GM18498 (cell line): ENCODE results near the gene NPTN.
"Not testable (repeated sequence)": the region's sequence is repeated elsewhere in the genome, so short reads cannot be mapped to it uniquely, and the experiment has no call there.

Source experiments
- ATAC-seq: cut with Tn5 transposase; IDR thresholded peaks from one replicate; pipeline ENCODE4 v1.9.1; 2021; ENCODE audit warnings: mild to moderate bottlenecking, moderate library complexity; ENCODE audit not compliant: unreplicated experiment

The NPTN gene

DNA sequence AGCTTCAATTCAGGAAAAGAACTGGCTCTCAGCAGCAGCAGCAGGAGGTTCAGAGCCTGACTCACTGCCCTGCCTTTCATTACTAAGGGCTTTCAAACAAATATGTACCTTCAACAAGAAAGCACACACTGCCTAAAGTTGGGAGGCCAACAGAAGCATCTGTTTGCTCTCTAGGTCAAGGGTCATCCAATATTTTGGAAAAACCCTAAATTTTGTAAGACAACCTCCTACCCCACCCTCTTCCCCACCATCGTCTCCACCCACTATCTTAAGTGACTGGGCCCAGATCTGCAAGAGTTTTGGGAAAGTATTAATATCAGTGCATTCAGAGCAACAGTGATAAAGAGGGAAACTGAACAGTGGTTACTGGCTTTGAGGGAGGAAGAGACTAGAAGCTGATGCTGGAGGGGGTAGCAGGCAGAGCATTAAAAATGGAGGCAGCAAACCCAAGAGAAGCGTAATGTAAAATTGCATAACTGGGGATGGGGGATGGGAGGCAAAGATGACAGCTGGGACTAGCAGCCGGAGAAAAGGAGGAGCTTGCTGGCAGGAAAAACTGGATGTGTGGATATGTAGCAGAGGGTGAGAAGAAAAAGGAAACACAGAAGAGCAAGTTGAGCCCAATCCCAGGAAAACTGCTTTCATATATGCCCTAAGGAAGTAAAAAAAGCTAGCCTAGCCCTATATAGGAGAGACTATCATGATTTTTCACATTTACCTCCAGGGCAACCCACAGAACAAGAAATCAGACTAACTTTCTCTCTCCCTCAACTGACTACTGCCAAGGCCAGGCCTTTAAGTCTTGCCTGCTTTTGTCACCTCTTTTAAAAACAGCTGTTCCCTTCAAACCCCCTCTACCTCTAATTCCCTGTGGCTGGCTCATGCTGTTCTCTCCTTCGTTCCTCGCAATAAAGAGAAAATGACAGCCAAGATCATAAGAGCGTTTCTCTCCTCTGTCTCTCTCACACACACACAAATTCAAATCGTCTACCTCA is 31.4 kb downstream of the NPTN start:
- no peak for ATAC-seq

DNA sequence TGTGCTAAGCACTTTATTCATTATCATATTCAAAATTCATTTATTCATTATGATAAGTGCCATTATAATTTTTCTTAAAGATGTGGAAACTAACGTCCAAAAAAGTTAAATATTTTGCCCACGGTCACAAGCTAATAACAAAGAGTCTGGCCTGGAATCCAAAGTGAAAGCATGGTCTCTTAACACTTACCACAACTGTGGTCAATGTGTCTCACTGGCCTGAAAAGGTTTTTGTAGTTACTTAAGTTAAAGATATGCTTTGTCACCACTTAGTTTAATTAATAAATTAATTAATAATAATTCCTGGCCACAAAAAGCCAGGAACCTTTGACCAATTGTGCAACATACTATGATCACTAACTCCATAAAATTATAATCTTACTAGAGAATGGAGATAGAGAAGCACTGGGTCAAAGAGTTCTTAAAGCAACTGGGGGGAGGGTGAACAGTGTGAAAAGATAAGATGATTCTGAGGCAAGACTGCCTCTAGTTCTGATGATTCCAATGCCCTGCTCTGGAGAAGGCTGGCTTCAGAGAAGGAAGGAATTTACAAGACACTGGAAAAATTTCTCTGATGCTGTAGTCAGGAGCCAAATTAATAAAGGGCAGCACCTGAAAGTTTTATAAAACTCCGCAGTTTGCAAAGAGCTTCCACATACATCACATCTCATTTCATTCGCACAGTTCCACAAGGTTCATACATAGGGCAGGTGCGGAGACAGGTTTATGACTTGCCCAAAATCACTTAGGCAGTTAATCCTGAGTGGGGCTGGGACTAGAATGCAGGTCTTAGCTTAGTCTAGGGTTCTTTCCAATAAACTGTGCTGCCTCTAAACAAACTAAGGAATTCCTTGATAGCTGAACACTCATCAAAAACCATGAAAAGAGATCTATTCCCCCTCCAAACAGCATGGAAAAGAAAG is 32.5 kb downstream of the NPTN start:
- ATAC-seq, result no peak

DNA sequence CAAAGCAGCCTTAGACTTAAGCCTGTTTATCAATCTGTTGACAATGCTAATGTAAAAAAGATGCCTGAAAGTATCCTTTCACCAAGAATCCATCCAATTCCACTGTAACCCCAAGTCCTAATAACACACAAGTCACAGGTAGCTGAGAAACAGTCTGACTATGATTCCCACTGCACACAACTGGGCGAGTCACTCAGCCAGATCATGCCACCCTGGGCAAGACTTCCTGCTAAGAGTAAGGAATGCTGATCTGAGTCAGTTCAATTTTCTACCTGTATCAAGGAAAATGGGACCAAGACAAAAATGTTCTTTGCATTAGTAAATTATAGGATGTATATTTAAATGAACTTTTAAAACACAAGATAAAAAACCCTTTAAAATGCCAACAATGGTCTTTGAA is 33.3 kb downstream of the NPTN start:
- no peak for ATAC-seq

DNA sequence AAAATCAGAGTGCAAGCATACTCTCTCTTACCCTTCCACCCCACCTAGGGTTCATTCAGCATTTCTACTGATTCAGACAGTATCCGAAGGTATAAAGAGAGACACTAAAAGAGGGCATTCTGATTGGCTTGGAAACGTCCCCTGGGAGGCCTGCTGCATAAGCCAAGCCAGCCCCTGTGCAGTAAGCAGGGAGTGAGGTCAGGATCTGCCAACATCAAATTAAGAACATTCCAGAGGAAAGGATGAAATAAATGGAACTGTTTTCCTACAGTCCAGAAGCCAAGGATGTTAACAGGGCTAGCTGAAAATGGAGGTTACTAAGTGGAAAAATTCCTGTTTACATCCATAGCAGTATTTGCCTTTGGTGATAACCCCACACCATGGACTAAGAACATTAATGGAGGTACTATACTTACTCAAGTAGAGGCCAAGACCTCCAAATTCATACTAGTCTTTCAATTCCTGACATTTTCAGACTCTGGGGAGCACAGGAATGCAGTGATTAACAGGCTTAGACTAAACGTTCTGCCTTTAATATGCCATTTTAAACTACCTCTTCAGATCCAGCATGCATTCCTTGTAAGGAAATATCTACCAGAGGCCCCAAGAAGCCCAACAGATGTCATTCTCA is 34.5 kb downstream of the NPTN start:
- ATAC-seq, result no peak

DNA sequence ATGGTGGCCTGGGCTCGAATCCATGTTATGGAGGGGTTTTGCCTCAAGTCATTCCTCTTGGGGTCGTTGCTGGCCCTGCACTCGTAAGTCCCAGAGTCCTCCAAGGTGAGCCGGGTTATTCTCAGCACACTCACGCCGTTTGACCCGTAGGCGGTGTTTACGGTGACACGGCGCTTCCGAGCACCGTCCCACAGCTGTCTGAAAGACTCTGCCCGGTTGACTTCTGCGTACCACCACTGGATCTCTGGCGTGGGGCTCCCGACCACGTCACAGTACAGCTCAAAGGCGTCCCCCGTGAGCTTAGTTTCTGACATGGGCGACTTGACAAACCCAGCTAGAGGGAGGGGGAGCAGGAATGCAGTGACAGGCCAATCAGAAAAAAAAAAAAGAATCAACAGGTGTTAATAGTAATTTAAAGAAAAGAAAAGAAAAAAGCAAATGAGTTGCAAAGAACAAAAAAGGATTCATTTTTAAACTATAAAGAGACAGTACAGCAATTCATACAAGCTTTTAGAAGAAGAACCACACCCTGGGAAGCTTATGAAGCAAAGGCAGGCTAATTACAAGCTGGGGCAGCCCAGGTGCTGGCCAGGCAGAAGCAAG is 36.1 kb downstream of the NPTN start:
- no peak for ATAC-seq

DNA sequence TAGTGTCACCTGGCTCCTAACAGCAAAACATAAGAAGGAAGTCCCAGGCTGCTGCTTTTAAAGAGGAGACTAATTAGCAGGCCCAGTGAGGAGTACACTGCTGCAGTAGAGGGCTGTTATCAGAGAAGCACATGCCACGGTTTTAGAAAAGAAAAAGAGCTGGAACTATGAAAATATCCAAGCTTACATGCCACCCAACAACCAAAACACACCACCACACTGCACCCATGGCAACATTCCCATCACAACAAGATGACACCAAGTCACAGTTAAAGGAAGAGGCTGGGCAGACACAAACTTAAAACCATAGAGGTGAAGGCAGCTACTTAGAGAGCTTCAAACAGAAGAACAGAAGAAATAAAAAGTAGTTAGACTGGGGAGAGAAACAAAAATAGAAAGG is 37.0 kb downstream of the NPTN start:
- no peak for ATAC-seq

DNA sequence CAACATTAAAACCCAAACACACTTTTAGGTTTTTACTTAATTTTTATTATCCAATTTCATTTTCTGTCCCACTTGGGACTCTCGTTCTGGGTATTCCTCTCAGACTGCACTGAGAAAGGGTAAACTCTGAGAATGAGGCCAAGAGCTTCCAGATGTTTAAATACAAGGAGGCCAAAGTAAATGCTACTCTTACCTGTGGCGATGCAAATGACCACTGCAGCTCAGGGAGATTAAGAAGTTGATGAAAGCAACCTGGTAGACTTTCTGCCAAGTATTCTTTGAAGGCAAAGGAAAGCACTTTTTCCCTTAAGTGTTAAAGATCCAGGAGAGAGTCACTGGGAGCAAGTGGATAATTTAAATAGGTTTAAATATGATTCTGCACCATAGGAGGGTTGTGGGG is 39.1 kb downstream of the NPTN start:
- ATAC-seq, result no peak

DNA sequence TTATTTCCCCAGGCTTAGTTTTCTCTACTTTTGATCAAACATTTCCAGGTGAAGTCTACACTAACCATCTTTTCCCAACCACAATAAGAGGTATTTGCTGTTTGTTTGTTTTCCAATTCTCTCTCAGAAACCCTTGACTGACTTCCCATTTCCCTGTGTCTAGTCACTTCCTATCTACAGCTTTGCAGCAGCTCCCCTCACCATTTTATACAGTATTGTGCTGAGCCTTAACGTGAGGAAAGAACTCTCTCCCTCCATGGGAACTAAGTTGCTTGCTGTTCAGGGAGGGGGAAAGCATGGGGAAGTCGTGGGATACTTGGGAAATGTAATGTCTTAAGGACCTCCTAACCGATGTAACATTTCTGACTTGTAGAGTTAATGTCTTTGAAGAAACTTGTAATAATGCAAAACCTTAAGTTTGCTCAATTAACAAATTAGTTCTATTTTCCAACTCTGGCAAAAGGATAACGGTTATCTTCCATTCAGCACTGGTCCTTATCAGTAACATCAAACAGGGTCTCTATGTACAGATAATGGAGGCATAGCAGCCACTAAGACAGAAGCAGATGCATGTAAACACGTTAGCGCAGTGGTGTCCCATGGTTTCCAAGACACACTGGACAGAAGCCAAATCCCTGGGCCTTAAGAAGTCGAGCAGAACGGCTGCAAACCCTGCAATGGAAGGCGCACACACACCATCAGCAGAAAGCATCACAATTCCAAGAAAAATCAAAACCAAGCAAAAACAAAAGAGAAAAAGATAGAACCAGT is 39.7 kb downstream of the NPTN start:
- ATAC-seq, result no peak

DNA sequence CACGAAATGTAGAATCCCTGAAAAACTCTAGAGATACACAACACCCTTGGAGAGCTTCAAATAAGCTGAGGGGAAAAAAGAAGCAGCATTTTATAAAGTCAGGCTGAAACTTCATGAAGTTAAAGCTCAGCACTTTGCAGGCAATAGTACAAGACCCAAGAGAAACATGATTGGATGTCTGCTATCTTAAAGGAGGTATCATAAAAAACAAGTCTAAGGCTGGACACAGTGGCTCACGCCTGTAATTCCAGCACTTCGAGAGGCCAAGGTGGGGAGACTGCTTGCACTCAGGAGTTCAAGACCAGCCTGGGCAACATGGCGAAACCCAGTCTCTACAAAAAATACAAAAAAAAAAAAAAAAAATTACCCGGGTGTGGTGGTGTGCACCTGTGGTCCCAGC is 42.9 kb downstream of the NPTN start:
- no peak for ATAC-seq

DNA sequence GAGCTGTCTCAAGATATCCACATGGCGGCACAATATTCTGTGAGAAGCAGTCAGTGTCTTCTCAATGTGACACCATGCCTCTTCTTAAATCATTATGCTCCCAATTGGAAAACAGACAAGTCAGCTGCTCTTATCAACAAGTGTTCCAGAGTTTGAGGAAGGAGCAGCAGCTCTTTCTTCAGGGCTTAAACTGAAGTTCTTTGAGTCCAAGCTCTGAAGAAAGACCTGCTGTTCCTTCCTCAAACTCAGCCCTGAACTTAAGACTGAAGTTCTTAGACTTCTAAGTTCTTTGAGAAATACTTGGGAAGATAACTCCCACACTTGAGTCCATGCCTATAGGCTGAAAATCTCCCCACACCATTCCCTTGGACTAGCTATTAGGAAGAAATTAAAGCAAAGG is 43.4 kb downstream of the NPTN start:
- no peak for ATAC-seq

DNA sequence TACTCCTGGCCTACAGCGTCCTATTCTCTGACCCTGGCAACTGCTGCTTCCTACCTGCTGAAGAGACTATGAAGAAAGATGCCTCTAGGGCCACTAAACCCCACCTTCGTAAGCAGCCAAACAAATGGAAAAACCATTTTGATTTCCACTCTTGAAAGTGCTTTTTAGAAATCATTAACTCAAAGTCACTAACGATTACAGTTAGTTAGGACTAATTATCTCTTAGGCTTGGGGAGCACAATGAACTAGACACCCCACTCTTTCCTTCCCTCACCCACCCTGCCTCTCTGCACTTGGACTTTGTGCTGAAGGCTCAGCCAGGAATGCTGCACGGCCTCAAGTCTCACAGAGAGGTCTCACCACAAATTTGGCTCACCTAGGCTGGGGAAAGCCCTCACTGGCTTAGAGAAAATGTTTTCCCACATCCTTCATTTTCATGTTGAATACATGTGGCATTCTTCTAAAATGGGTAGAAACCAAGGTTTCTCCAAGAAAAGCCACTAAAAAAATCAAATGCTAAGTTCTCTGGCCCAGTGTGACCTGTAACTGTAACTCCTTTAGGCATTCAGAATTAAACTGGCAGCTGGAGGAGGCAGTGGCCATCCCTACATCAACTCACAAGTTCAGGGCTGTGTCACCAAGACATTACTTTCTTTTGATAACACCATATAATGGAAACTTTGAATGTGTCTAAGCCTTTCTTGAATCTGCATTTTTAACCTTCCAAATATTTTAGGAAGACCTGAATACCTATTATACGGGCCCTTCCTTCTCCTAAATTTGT is 47.1 kb downstream of the NPTN start:
- ATAC-seq, result no peak

DNA sequence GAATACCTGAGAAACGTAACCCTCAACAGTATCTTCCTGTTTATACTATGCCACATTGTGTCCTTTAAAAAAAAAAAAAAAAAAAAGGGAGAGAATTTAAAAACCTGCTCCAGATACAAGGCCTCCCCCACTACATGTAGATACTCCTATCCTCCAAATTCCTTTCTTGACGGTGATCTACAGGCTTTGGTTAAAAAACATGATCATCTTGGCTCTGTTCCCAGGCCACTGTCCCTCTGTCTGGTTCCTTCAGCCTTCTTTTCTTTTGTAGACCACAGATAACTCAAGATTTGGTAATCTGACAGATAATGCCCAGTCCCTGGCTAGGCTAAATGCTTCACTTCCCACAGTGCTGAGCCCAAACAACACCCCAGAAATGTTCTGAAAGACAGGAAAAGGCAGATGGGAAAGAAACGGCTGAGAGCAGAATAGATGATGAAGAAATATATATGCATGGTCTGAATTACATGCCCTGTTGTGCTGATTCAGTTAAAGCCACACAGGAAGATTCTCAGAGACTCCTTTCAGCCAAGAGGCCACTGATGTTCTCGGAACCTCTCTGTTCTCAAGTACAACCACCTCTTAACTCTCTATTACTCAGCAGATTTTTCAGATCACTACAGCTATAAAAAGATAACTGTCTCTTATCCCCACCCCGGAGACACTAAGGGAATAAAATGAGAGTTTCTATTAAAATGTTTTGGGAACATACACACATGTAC is 48.3 kb downstream of the NPTN start:
- no peak for ATAC-seq

DNA sequence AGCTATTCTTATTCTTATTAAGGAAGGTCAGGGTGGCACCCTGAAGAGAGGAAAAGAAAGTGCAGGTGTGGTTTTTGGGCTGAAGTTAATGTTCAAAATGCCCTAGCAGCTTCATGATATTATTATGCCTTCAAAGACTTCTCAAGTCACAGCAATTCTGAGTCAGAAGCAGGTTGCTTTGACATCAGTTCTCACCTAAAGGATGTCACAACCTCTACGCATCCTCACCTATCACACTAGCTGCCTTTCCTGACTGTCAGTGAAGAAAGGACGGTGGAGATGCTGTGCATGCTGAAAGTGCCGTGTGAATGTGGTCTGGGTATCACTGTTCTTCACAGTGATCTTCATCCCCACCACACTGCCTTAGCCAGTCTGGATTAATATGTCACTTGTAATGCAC is 49.6 kb downstream of the NPTN start:
- no peak for ATAC-seq

DNA sequence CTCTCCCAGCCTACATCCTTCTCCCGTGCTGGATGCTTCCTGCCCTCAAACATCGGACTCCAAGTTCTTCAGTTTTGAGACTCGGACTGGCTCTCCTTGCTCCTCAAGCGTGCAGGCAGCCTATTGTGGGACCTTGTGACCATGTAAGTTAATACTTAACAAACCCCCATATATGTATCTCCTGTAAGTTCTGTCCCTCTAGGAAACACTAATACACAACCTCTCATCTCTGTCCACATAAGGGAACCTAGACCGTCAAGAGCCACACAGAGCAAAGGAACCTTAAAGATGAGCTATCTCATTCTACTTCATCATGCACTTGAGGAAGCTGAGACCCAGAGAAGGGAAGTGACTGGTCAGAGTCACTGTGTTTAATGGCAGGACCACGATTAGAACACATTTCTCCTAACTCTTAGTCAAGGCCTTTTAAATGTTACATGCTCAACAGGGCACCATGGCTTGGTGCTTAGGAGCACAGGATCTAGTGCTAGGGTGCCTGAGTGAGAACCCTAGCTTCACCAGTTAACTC is 50.3 kb downstream of the NPTN start:
- no peak for ATAC-seq

DNA sequence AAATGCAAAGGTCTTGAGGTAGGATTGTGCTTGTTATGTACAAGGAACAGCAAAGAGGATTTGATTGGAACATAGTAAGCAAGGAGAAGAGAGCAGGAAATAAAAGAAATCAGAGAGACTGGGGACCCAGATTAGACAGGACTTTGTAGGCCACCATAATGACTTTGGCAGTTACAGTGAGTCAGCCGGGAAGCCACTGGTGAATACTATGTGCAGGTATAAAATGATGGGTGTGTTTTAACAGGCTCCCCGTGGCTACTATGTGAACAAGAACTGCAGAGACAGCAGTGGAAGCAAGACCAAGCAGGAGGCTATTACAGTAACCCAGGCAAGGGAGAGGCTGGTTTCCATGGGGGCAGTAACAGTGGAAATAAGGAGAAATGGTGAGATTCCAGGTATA is 55.2 kb downstream of the NPTN start:
- ATAC-seq, result no peak

DNA sequence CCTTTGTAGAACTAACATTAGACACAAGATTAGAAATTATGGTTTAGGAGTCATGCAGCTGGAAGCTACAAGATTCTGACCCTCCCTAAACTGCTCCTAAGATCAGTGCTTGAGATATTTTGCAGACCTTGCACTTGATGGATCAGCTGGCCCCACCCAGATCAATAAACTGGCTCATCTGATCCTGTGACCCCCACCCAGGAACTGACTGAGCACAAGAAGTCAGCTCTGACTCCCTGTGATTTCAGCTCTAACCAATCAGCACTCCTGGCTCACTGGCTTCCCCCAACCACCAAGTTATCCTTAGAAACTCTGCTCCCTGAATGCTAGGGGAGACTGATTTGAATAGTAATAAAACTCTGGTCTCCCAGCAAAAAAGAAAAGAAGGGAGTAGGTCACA is 55.6 kb downstream of the NPTN start:
- ATAC-seq, result not testable (repeated sequence)

DNA sequence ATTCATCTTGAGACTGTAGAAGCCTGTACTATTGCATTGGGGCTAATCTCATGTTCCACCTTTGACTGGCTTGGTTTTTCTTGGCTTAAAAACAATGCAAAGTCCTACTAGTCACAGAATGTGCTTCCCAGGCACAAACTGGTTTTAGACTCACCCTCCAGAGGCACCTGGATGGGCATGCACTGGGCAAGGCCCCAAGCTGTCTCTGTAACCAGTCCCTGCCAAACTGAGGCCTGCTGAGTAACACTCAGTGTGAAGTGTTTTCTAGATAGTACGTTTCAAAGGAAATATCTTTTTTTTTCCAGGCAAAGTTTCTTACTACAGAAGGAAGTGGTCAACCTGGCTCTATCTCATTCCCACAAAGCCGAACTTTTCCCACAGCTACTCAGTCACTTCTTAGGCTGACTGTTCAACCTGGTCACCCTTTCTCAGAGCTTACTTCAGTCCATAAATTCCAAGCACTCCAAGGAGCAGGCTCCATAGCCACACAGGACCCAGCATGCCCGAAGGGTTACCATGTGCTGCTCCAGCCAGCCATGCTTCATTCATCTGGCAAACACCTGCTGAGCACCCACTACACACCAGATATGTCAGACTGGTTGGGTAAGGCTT is 57.4 kb downstream of the NPTN start:
- no peak for ATAC-seq

DNA sequence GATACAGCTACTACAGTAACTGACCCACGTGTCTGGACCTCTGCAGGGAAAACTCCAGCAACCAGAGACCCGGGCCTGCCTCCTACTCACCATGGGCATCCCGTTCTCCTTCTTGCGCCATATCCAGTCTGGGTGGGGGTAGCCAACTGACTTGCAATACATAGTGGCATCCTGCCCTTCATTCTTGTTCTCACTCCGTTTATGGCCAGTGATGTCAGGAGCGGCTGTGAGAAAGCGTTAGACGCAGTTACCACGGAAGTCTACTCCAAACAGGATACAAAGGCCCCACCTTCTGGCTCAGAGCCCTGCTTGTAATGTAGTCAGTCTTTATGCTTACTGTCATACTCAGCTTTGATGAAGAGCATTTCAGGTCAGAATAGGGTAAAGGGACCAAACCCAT is 59.6 kb downstream of the NPTN start:
- ATAC-seq, result no peak
